Panc1 (cell line): ENCODE results near the gene ADAM23.

Source experiments
- CTCF ChIP-seq: fragments of 450-650 bp; IDR thresholded peaks from 2 replicates; pipeline ENCODE4 v1.5.1; 2017; ENCODE audit warnings: mild to moderate bottlenecking
- POLR2AphosphoS5 ChIP-seq: IDR thresholded peaks from 2 replicates; pipeline ENCODE4 v1.6.1; 2012; ENCODE audit warnings: mild to moderate bottlenecking, low read depth, low read length, moderate library complexity

- no peak for TF ChIP-seq CTCF
- TF ChIP-seq POLR2AphosphoS5, result no peak
These were observed 143.3 kb downstream of the ADAM23 start for GRCh38 chr2:206586609-206587008.
